ENCODE measurements around the gene DFFB.
A peak's percentile ranks its signal among the peaks of the same experiment; 100 is the strongest.

Gene DFFB

DNA sequence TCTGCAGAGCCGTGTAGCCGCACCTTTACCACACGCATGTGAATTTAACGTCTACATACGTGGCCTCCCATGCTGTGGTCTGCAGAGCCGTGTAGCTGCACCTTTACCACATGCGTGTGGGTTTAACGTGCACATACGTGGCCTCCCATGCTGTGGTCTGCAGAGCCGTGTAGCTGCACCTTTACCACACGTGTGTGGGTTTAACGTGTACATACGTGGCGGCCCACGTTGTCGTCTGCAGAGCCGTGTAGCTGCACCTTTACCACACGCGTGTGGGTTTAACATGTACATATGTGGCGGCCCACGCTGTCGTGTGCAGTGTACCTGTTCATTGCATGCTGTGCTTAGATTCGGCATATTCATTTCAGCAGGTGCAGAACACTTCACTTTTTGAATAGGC is 17.5 kb downstream of the DFFB start:
- Mint-ChIP-seq H3K4me3 (no peak overlapping the region), H3K27ac (no peak overlapping the region), H3K4me1 (no peaks in the 10 kb centered on the region), H3K9me3 (no peaks in the 10 kb centered on the region), H3K27me3 (no peaks in the 10 kb centered on the region), H3K36me3 (ENCODE audit: low read depth) (peaks cover 35% of the 10 kb centered on the region)
- ATAC-seq (no peak), DNase-seq (no peak)

DNA sequence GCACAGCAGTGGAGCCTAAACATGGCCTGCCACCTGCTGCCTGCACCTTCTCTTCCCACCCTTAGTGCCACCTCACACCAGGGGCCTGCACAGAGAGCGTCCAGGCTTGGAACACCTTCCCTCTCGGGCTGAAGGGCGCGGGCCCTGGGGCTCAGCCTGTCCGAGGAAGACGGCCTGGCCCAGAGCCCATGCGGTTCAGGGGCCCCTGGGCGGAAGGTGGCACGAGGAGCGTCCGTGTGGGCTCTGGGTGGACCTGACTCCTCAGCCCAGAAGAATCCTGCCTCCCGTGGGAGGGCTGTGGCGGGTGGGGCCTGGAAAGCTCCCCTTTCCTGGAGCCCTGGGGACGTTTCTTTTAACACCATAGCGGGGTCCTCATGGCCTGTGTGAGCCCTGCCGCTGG is 19.4 kb downstream of the DFFB start:
- Mint-ChIP-seq H3K4me3 (no peak overlapping the region), H3K9me3 (no peaks in the 10 kb centered on the region), H3K4me1 (peaks cover 3% of the 10 kb centered on the region), H3K27ac (no peak overlapping the region), H3K27me3 (no peaks in the 10 kb centered on the region), H3K36me3 (ENCODE audit: low read depth) (peaks cover 38% of the 10 kb centered on the region)
- DNase-seq = no peak
- no peak for ATAC-seq

DNA sequence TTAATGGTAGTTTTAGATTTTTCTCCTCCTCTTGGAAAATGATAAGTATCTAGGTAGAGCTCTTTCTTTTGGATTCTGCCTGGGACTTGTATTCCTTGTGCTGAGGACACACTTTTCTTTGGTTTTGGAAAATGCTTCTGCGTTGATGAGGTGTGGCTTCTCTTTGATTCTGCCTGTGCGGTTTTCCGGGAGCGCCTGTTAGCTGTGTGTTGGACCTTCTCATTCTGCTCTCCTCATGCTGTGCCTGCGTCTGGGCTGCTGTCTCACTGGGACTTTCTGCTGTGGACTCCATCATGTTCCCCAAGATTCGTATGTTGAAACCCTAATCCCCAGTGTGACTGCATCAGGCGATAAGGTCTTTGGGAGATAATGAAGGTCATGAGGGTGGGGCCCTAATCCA is 21.8 kb downstream of the DFFB start:
- no peak overlapping the region for H3K4me3 Mint-ChIP-seq
- H3K36me3 Mint-ChIP-seq (ENCODE audit: low read depth) = peaks cover 39% of the 10 kb centered on the region
- no peak overlapping the region for H3K27ac Mint-ChIP-seq
- no peak for ATAC-seq
- DNase-seq = no peak
- H3K9me3 Mint-ChIP-seq = no peaks in the 10 kb centered on the region
- peaks cover 5% of the 10 kb centered on the region for H3K4me1 Mint-ChIP-seq
- no peaks in the 10 kb centered on the region for H3K27me3 Mint-ChIP-seq

DNA sequence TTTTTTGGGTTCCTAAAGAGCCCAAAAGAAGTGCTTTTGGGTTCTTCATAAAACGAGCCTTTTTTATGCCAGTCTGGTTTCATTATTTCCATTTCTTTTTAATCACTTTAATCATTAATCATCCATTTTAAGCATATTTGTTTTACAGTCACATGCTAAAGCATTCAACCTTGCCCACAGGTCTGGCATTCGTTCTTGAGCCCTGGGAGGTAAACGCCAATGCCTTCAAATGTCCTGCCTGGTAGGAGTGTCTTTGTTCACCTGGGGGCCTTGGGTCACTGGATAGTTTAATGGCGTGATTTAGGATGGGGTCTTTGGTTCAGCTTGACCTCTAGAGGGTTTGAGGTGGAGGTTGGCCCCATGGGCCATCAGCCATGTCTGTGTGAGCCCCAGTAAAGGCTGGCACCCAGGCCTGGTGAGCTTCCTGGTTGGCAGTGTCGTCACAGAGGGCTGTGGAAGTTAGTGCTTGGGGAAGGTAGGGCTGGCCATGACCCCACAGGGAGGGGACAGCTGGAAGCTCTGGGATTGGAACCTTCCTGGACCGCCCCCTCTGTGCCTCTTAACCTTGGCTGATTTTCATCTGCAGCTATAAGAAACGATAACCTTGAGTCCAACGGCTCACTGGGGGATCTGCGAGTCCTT is 22.6 kb downstream of the DFFB start:
- peaks cover 45% of the 10 kb centered on the region for H3K36me3 Mint-ChIP-seq (ENCODE audit: low read depth)

DNA sequence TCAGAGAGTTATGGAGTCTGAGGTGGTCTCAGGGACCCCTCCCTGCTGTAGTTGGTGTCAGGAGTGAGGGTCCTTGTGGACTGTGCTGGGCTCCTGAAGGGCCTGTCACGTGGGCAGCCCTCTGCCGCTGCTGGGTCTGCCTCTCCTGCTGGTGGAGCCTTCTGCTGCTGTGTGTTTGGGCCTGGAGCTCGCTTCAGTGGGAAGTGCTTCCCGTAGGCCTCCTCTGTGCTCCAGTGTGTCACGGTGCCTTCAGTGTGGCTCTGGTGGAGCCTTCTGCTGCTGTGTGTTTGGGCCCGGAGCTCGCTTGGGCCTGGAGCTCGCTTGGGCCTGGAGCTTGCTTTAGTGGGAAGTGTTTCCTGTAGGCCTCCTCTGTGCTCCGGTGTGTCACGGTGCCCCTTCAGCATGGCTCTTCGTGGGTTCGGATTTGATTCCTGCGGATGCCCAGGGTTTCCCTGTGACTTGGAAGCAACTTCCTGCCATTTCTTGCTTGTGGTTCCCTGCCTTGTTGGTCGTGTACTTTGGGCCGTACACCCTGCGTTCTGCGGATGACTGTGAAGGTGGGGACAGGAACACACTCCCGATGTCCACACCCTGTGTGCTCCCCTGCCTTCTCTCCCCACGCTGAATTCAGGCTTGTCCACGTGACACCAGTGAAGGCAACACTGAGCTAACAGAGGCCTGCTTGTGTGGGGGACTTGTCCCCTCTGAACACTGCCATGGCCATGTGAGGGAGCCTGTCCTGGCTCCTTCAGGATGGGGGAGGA is 23.3 kb downstream of the DFFB start:
- no peak for DNase-seq
- H3K4me1 Mint-ChIP-seq = peaks cover 5% of the 10 kb centered on the region
- H3K36me3 Mint-ChIP-seq (ENCODE audit: low read depth) = peaks cover 41% of the 10 kb centered on the region
- peak overlapping the region; percentile 57 for H3K27ac Mint-ChIP-seq
- no peak for ATAC-seq
- H3K9me3 Mint-ChIP-seq = no peaks in the 10 kb centered on the region
- no peaks in the 10 kb centered on the region for H3K27me3 Mint-ChIP-seq
- H3K4me3 Mint-ChIP-seq = no peak overlapping the region

More for the DNA sequence above, 22.6 kb downstream of the DFFB start:
- DNase-seq = no peak
- Mint-ChIP-seq H3K9me3 (no peaks in the 10 kb centered on the region), H3K4me3 (no peak overlapping the region), H3K27ac (no peak overlapping the region), H3K4me1 (peaks cover 5% of the 10 kb centered on the region), H3K27me3 (no peaks in the 10 kb centered on the region)
- ATAC-seq = no peak

DNA sequence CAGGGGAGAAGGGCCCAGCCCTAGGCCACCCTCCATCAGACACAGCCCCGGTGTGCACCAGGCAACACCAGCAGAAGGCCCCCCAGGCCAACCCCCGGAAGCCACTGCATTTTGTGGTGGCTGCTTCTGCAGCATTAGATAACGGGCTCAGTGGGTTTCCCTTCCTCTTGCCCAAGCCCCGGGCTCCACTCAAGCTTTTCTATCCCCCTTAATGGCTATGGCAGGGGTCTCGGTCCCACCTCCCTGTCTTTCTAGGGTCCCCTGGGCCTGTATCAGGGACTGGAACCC is 23.9 kb downstream of the DFFB start:
- Mint-ChIP-seq H3K4me1 (peaks cover 5% of the 10 kb centered on the region), H3K4me3 (no peak overlapping the region), H3K27ac (no peak overlapping the region), H3K36me3 (ENCODE audit: low read depth) (peaks cover 35% of the 10 kb centered on the region), H3K9me3 (no peaks in the 10 kb centered on the region), H3K27me3 (no peaks in the 10 kb centered on the region)
- DNase-seq = no peak
- no peak for ATAC-seq

DNA sequence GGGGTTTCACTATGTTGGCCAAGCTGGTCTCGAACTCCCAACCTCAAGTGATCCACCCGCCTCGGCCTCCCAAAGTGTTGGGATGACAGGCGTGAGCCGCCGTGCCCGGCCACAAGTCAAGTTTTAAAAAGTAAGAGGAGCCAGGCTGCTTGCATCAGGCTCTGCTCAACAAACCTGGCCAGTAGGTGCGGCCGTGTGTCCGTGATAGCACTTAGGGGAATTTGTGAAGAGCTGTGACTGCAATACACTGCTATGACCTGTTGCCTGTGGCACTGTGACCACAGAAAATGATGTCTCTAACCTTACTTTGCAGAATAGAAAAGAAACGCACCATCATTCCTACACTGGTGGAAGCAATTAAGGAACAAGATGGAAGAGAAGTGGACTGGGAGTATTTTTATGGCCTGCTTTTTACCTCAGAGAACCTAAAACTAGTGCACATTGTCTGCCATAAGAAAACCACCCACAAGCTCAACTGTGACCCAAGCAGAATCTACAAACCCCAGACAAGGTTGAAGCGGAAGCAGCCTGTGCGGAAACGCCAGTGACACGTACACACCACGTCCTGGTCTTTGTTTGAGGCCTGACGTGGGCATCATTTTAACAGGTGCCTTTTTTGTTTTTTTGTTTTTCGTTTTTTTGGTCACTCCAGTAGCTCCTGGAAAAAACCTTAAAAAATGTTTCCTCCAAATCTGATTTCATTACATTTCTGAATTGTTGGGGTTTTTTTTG is 26.1 kb downstream of the DFFB start:
- H3K4me1 Mint-ChIP-seq = peaks cover 5% of the 10 kb centered on the region
- ATAC-seq (no peak), DNase-seq (no peak)
- H3K36me3 Mint-ChIP-seq (ENCODE audit: low read depth) = peaks cover 39% of the 10 kb centered on the region
- no peaks in the 10 kb centered on the region for H3K27me3 Mint-ChIP-seq
- H3K9me3 Mint-ChIP-seq = no peaks in the 10 kb centered on the region
- H3K27ac Mint-ChIP-seq = no peak overlapping the region
- no peak overlapping the region for H3K4me3 Mint-ChIP-seq

DNA sequence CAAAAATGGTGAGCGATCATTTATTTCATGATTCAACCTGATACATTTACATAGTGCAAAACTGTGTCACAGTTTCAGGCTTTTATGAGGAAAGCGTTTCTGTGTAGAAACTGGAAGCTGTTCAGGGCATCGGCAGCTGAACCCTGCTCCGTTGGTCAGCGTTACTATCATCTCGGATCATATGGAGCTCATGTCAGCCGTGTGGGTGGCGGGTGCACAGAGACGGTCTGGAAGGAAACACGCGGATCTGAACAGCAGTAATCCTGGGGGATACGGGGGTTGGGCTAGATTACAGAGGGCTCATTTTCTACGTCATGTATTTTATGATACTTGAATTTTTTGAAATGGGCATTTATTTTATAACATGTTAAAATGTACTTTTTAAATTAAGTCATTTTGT is 27.7 kb downstream of the DFFB start:
- no peak for ATAC-seq
- H3K9me3 Mint-ChIP-seq = no peaks in the 10 kb centered on the region
- no peak for DNase-seq
- H3K27me3 Mint-ChIP-seq = no peaks in the 10 kb centered on the region
- H3K4me3 Mint-ChIP-seq = no peak overlapping the region
- no peak overlapping the region for H3K27ac Mint-ChIP-seq
- peaks cover 32% of the 10 kb centered on the region for H3K36me3 Mint-ChIP-seq (ENCODE audit: low read depth)
- H3K4me1 Mint-ChIP-seq = peaks cover 10% of the 10 kb centered on the region

DNA sequence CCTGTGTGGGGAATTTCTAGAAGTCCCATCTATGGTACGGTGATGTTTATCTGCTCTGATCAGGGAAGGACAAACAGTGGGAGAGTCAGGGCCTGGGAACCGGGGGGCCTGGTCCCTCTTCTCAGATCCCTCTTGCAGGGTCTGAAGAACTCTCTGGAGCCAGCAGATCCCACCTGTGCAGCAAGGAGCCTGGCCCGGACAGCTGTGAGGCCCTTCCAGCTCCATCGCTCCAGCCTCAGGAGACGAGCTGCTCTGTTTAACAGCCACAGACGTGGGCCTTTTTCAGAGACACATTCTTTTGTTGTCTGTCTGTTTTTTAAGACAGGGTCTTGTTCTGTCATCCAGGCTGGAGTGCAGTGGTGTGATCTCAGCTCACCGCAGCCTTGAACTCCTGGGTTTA is 28.3 kb downstream of the DFFB start:
- no peaks in the 10 kb centered on the region for H3K9me3 Mint-ChIP-seq
- peaks cover 17% of the 10 kb centered on the region for H3K4me1 Mint-ChIP-seq
- no peaks in the 10 kb centered on the region for H3K27me3 Mint-ChIP-seq
- peaks cover 36% of the 10 kb centered on the region for H3K36me3 Mint-ChIP-seq (ENCODE audit: low read depth)
- ATAC-seq (no peak), DNase-seq (no peak)
- no peak overlapping the region for H3K4me3 Mint-ChIP-seq
- H3K27ac Mint-ChIP-seq = no peak overlapping the region

DNA sequence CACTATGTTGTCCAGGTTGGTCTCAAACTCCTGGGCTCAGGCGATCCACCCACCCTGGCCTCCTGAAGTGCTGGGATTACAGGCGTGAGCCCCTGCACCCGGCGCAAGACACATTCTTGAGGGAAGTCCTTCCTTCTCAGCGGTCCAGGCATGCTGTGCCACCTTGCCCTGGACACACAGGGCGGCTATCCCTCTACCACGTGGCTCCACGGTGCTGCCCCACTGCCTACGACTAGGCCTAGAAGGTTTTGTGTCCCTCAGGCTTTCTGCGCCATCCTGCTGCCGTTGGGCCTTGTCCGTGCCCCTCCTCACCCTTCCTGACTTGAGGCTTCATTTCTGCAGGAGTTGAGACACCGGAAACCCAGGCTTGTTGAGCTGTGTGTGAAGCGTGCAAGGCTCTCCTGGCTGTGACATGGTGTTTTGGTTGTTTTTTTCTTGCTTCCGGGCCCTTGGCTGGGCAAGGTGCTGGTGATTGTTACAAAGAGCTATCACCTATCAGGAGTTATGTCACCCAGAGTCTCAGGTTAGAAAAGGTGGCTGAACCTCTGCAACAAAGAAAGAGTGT is 28.9 kb downstream of the DFFB start:
- ATAC-seq (no peak), DNase-seq (no peak)
- H3K27me3 Mint-ChIP-seq = no peaks in the 10 kb centered on the region
- no peak overlapping the region for H3K4me3 Mint-ChIP-seq
- peaks cover 39% of the 10 kb centered on the region for H3K36me3 Mint-ChIP-seq (ENCODE audit: low read depth)
- no peak overlapping the region for H3K27ac Mint-ChIP-seq
- H3K4me1 Mint-ChIP-seq = peaks cover 22% of the 10 kb centered on the region
- no peaks in the 10 kb centered on the region for H3K9me3 Mint-ChIP-seq

DNA sequence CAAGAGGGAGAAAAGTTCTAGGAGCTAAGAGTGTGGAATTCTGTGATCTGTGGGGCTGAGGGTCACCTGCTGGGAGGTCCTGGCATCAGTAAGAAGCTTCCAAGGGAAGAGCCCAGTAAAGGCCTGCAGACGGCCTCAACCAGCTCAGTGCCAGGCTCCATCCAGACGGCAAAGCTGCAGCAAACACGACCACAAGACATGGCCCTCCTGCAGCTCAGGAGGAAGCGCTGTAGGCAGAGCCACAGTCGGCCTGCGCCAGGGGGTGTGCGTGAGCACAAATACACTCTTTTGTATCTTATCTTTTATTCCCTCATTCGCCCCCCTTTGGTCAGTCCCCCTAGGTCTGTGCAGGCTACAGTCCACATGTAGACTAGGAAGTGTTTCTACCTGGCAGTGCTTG is 29.4 kb downstream of the DFFB start:
- Mint-ChIP-seq H3K9me3 (no peaks in the 10 kb centered on the region), H3K27ac (no peak overlapping the region), H3K4me1 (peaks cover 22% of the 10 kb centered on the region), H3K27me3 (no peaks in the 10 kb centered on the region), H3K36me3 (ENCODE audit: low read depth) (peaks cover 43% of the 10 kb centered on the region), H3K4me3 (no peak overlapping the region)
- no peak for ATAC-seq
- DNase-seq = no peak

DNA sequence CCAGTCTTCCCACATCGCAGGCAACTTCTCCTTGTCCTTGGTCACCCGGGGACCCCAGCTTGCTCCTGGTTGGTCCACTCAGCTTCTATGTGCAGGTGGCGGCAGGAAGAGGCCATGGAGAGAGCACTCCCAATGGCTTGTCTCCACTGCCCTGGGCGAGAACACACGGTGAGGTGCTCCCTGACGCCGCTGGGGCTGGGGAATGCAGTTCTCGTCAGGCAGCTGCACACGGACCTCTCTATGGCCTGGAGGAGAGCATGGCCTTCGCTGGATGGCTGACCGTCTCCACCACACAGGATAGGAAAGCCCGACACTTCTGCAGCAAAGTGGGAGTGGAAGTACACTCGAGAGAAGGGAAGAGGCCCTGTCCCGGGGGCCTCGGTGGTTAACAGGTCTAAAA is 31.0 kb downstream of the DFFB start:
- Mint-ChIP-seq H3K4me3 (no peak overlapping the region), H3K9me3 (no peaks in the 10 kb centered on the region), H3K4me1 (peaks cover 27% of the 10 kb centered on the region), H3K36me3 (ENCODE audit: low read depth) (peaks cover 49% of the 10 kb centered on the region), H3K27ac (no peak overlapping the region), H3K27me3 (no peaks in the 10 kb centered on the region)
- ATAC-seq (no peak), DNase-seq (no peak)

DNA sequence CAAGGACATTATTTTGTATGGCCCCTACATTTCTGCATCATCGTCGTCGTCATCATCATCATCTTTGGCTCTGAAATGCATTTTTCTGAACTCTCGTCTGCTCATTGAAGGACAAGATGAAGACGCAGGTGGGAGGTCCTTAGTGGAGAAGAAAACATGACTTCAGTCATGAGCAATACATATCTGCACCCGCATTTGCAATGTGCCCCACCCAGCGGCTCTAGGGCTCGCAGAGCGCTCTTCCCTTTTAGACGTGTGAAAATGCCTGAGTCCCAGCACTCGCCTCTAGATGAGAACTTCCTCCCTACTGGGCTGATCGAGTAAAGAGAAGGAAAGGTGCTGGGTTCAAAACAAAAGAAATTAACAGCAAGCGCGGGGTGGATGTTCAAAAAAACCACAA is 32.7 kb downstream of the DFFB start:
- Mint-ChIP-seq H3K27ac (no peak overlapping the region), H3K27me3 (no peaks in the 10 kb centered on the region), H3K4me1 (peaks cover 27% of the 10 kb centered on the region), H3K36me3 (ENCODE audit: low read depth) (peaks cover 43% of the 10 kb centered on the region), H3K9me3 (no peaks in the 10 kb centered on the region), H3K4me3 (peak overlapping the region; percentile 39)
- DNase-seq (no peak), ATAC-seq (no peak)

DNA sequence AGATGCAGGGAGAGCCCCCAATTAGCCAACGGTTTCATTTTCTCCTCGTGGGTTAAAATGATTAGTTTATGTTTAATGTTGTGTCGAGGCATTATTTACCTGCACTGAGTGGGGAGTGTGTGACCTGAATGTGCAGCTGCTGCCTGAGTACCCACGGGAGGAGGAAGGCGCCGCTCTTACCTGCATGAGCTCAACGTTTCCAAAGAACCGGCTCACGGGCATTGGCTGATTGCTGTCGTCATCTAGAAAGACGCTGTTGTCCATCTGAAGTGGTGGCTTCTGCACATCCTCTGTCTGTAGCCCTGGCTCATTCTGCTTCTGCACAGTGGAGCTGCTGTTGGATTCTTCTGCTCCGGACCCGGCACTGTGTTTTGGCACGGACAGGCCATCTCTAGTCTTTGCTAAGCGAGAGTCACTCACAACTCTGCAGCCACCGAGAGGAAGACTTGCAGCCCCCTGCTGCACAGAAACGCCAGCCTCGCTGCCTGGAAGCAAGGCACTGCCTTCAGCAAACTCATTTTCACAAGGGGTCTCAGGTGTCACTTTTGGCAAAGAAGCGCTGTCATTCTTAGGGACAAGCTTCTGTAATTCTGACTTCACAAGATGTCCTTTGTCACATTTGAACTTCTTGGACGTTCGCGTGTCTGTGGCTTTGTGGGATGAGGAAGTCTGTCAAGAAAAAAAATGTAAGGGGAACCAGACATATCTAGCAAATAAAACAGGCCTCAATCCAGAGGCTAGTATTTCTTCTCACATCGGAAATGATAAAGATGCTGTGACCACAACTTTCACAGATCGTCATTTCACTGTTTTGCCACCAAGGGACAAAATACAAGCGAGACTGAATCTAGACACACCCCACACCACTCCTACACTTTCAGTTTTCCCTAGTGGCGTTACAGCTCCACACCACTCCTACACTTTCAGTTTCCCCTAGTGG is 33.4 kb downstream of the DFFB start:
- Mint-ChIP-seq H3K4me1 (peaks cover 30% of the 10 kb centered on the region), H3K27ac (peak overlapping the region; percentile 82)
- DNase-seq = no peak

More for the DNA sequence above, 33.4 kb downstream of the DFFB start:
- H3K9me3 Mint-ChIP-seq = no peaks in the 10 kb centered on the region
- H3K27me3 Mint-ChIP-seq = no peaks in the 10 kb centered on the region
- peak; percentile 76 for ATAC-seq
- H3K36me3 Mint-ChIP-seq (ENCODE audit: low read depth) = peaks cover 43% of the 10 kb centered on the region
- H3K4me3 Mint-ChIP-seq = peak overlapping the region; percentile 40

Data from activated naive CD8-positive, alpha-beta T cell treated with anti-CD3 and anti-CD28 coated beads, Interleukin-2, amount 50 U/mL, for 24 hours (primary cell).